ENCODE data around the gene INTS11. TPM values are rescaled to one million over a fixed set of nuclear protein-coding genes. Genes with fewer than 3 reads are reported as not detected.

INTS11 gene
- total RNA-seq, 1 experiment from 2014 or later: 254 TPM

- DNase-seq (no peak), ATAC-seq (no peak)
- Histone ChIP-seq H3F3A (ENCODE audit: low read length, unreplicated experiment) (no peaks in the 10 kb centered on the region), H3K4me2 (ENCODE audit: low read length) (no peak overlapping the region), H3K4me3 (ENCODE audit: low read length) (no peak overlapping the region), H3K27me3 (ENCODE audit: low read length) (no peaks in the 10 kb centered on the region), H3K4me1 (ENCODE audit: insufficient read depth, low read length) (peaks cover 12% of the 10 kb centered on the region), H3K79me2 (ENCODE audit: low read length) (no peaks in the 10 kb centered on the region), H3K9ac (ENCODE audit: low read length) (no peak overlapping the region), H2AFZ (ENCODE audit: low read length) (no peak overlapping the region), H3K9me2 (replicated peaks; ENCODE audit: low read length) (no peaks in the 10 kb centered on the region), H4K20me1 (ENCODE audit: low read length) (no peaks in the 10 kb centered on the region), H3K27ac (ENCODE audit: low read length) (no peak overlapping the region), H3K9me3 (ENCODE audit: low read length) (no peaks in the 10 kb centered on the region), H3K36me3 (ENCODE audit: low read depth, low read length) (no peaks in the 10 kb centered on the region)
- ChIA-PET POLR2A (ENCODE audit: unreplicated experiment) (no interaction called here), CTCF (interaction anchor here (0.5 kb wide), 1 partner anchor 44 kb away, joined by 3 read pairs; no protein-coding TSS in a partner anchor)
- intact Hi-C loops (cut with micrococcal nuclease): loop anchor here (5.0 kb wide), 1 partner anchor 57 kb away; no protein-coding TSS in a partner anchor
- BruUV-seq (replicated peaks): no TSS peak
- TF ChIP-seq, protein P1, sequence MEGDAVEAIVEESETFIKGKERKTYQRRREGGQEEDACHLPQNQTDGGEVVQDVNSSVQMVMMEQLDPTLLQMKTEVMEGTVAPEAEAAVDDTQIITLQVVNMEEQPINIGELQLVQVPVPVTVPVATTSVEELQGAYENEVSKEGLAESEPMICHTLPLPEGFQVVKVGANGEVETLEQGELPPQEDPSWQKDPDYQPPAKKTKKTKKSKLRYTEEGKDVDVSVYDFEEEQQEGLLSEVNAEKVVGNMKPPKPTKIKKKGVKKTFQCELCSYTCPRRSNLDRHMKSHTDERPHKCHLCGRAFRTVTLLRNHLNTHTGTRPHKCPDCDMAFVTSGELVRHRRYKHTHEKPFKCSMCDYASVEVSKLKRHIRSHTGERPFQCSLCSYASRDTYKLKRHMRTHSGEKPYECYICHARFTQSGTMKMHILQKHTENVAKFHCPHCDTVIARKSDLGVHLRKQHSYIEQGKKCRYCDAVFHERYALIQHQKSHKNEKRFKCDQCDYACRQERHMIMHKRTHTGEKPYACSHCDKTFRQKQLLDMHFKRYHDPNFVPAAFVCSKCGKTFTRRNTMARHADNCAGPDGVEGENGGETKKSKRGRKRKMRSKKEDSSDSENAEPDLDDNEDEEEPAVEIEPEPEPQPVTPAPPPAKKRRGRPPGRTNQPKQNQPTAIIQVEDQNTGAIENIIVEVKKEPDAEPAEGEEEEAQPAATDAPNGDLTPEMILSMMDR (conservative IDR thresholded peaks at IDR 0.05; ENCODE audit: low read depth, low read length): no peak
- no peak for TF ChIP-seq EZH2 (IDR thresholded peaks at IDR 0.05; ENCODE audit: low read length, unreplicated experiment)
- TF ChIP-seq EZH2phosphoT487 (IDR thresholded peaks at IDR 0.05; ENCODE audit: borderline replicate concordance, low read length): no peak
These were observed 30.1 kb downstream of the INTS11 start for GRCh38 chr1:1294250-1294890.

- Histone ChIP-seq H3K9me3 (ENCODE audit: low read length) (no peaks in the 10 kb centered on the region), H3K9me2 (replicated peaks; ENCODE audit: low read length) (no peaks in the 10 kb centered on the region), H3K4me2 (ENCODE audit: low read length) (no peak overlapping the region), H3K27ac (ENCODE audit: low read length) (no peak overlapping the region), H3K9ac (ENCODE audit: low read length) (no peak overlapping the region), H3K4me1 (ENCODE audit: insufficient read depth, low read length) (peaks cover 12% of the 10 kb centered on the region), H2AFZ (ENCODE audit: low read length) (no peak overlapping the region), H3K79me2 (ENCODE audit: low read length) (no peaks in the 10 kb centered on the region), H3K27me3 (ENCODE audit: low read length) (no peaks in the 10 kb centered on the region), H3F3A (ENCODE audit: low read length, unreplicated experiment) (no peaks in the 10 kb centered on the region), H4K20me1 (ENCODE audit: low read length) (no peaks in the 10 kb centered on the region), H3K36me3 (ENCODE audit: low read depth, low read length) (no peaks in the 10 kb centered on the region), H3K4me3 (ENCODE audit: low read length) (no peak overlapping the region)
- BruUV-seq (replicated peaks): no TSS peak
- ChIA-PET POLR2A (ENCODE audit: unreplicated experiment) (no interaction called here), CTCF (interaction anchor here (0.6 kb wide), 1 partner anchor 16 kb away, joined by 3 read pairs; no protein-coding TSS in a partner anchor)
- ATAC-seq (no peak), DNase-seq (no peak)
- intact Hi-C loops (cut with micrococcal nuclease): loop anchor here (2.0 to 5.0 kb wide), 2 partner anchors 56 to 171 kb away; no protein-coding TSS in a partner anchor
- no peak for TF ChIP-seq EZH2phosphoT487 (IDR thresholded peaks at IDR 0.05; ENCODE audit: borderline replicate concordance, low read length)
- TF ChIP-seq, protein P1 (conservative IDR thresholded peaks at IDR 0.05; ENCODE audit: low read depth, low read length): no peak
- TF ChIP-seq EZH2 (IDR thresholded peaks at IDR 0.05; ENCODE audit: low read length, unreplicated experiment): no peak
These were observed 30.9 kb downstream of the INTS11 start for GRCh38 chr1:1293263-1294249.

All from PC-3 (cell line).